Astrocyte (in vitro differentiated cells and primary cell): ENCODE results near the gene ERCC6L2. TPM values are rescaled to one million over a fixed set of nuclear protein-coding genes. Genes with fewer than 3 reads are reported as not detected.

Experiments
- DNase-seq: peaks from one replicate; pipeline ENCODE4 v3.0.0-alpha.2; 2010; ENCODE audit warnings: low read depth
- FAIRE-seq: peaks from 2 replicates; lab custom pipeline; 2011; peaks lifted over from hg19 to GRCh38; lab: Jason Lieb, UNC
- H2AFZ ChIP-seq: 2 replicates; pipeline ENCODE4 v1.6.0; 2012; ENCODE audit warnings: low read depth, low read length, inconsistent platforms
- H3K27ac ChIP-seq: 2 replicates; pipeline ENCODE4 v1.5.1; 2011; ENCODE audit warnings: low read depth, low read length, inconsistent platforms
- H3K27me3 ChIP-seq: 2 replicates; pipeline ENCODE4 v1.6.0; 2011; ENCODE audit warnings: low read length, inconsistent platforms; ENCODE audit not compliant: insufficient read depth
- H3K36me3 ChIP-seq: 2 replicates; pipeline ENCODE4 v1.5.1; 2011; ENCODE audit warnings: low read length, inconsistent platforms; ENCODE audit not compliant: insufficient read depth
- H3K4me1 ChIP-seq: 2 replicates; pipeline ENCODE4 v1.5.1; 2011; ENCODE audit warnings: low read length, inconsistent platforms; ENCODE audit not compliant: insufficient read depth
- H3K4me2 ChIP-seq: 2 replicates; pipeline ENCODE4 v1.6.0; 2012; ENCODE audit warnings: low read length, inconsistent platforms
- H3K4me3 ChIP-seq: 2 replicates; pipeline ENCODE4 v1.5.1; 2011; ENCODE audit warnings: low read depth, mild to moderate bottlenecking, low read length, inconsistent platforms; ENCODE audit not compliant: insufficient read depth
- H3K79me2 ChIP-seq: 2 replicates; pipeline ENCODE4 v1.6.0; 2012; ENCODE audit warnings: mild to moderate bottlenecking, low read length, inconsistent platforms; ENCODE audit not compliant: insufficient read depth
- H3K9ac ChIP-seq: 2 replicates; pipeline ENCODE4 v1.6.0; 2012; ENCODE audit warnings: mild to moderate bottlenecking, low read length, inconsistent platforms
- H3K9me3 ChIP-seq: 2 replicates; pipeline ENCODE4 v1.5.1; 2012; ENCODE audit warnings: low read depth, mild to moderate bottlenecking, low read length, inconsistent platforms; ENCODE audit not compliant: insufficient read depth
- H4K20me1 ChIP-seq: 2 replicates; pipeline ENCODE4 v1.6.0; 2012; ENCODE audit warnings: low read length, inconsistent platforms; ENCODE audit not compliant: insufficient read depth
- H3K27ac Mint-ChIP-seq: one replicate; pipeline ENCODE4 v1.8.0; 2021; ENCODE audit warnings: mild to moderate bottlenecking, mixed read lengths; ENCODE audit not compliant: unreplicated experiment
- H3K27me3 Mint-ChIP-seq: one replicate; pipeline ENCODE4 v1.8.0; 2021; ENCODE audit warnings: low read depth, mixed read lengths; ENCODE audit not compliant: unreplicated experiment
- H3K36me3 Mint-ChIP-seq: one replicate; pipeline ENCODE4 v1.8.0; 2021; ENCODE audit warnings: low read depth, mixed read lengths; ENCODE audit not compliant: unreplicated experiment
- H3K4me1 Mint-ChIP-seq: one replicate; pipeline ENCODE4 v1.8.0; 2021; ENCODE audit warnings: low read depth, mixed read lengths; ENCODE audit not compliant: unreplicated experiment
- H3K4me3 Mint-ChIP-seq: one replicate; pipeline ENCODE4 v1.8.0; 2021; ENCODE audit warnings: mild to moderate bottlenecking, moderate library complexity, mixed read lengths; ENCODE audit not compliant: unreplicated experiment
- H3K9me3 Mint-ChIP-seq: one replicate; pipeline ENCODE4 v1.8.0; 2021; ENCODE audit warnings: mild to moderate bottlenecking, mixed read lengths; ENCODE audit not compliant: unreplicated experiment
- CTCF ChIP-seq: IDR thresholded peaks from 2 replicates; pipeline ENCODE4 v1.5.1; 2011; ENCODE audit warnings: low read depth, mild to moderate bottlenecking, inconsistent platforms, low read length, moderate library complexity; ENCODE audit not compliant: insufficient read depth
- EZH2 ChIP-seq: IDR thresholded peaks from 2 replicates; pipeline ENCODE4 v1.6.1; 2012; ENCODE audit warnings: mild to moderate bottlenecking, low read length, inconsistent platforms; ENCODE audit not compliant: insufficient read depth
- total RNA-seq: library from RNA; stranded (reverse); gene quantifications from 2 replicates; pipeline ENCODE4 v1.2.1, GENCODE V29; 2021

Gene ERCC6L2
- total RNA-seq, 1 donor from 2014 or later: 31.9 TPM

- Histone ChIP-seq H3K79me2 (peaks cover 57% of the 10 kb centered on the region), H3K27ac (no peak overlapping the region), H3K4me1 (no peaks in the 10 kb centered on the region), H4K20me1 (peaks cover 41% of the 10 kb centered on the region), H3K4me3 (no peak overlapping the region), H3K27me3 (no peaks in the 10 kb centered on the region), H2AFZ (no peak overlapping the region), H3K9ac (no peak overlapping the region), H3K4me2 (no peak overlapping the region), H3K9me3 (no peaks in the 10 kb centered on the region), H3K36me3 (no peaks in the 10 kb centered on the region)
- peaks cover 4% of the 10 kb centered on the region for H3K4me1 Mint-ChIP-seq
- H3K9me3 Mint-ChIP-seq: no peaks in the 10 kb centered on the region
- DNase-seq (no peak), FAIRE-seq (no peak)
- no peak for TF ChIP-seq CTCF
- no peak for TF ChIP-seq EZH2
- no peak overlapping the region for H3K27ac Mint-ChIP-seq
- no peaks in the 10 kb centered on the region for H3K27me3 Mint-ChIP-seq
- no peak overlapping the region for H3K4me3 Mint-ChIP-seq
- H3K36me3 Mint-ChIP-seq: peaks cover 14% of the 10 kb centered on the region
Observed at GRCh38 chr9:95887926-95888497, 12.5 kb downstream of the ERCC6L2 start.

- TF ChIP-seq EZH2 (no peak), CTCF (no peak)
- FAIRE-seq (no peak), DNase-seq (no peak)
- Mint-ChIP-seq H3K4me3 (no peak overlapping the region), H3K36me3 (peaks cover 9% of the 10 kb centered on the region), H3K9me3 (no peaks in the 10 kb centered on the region), H3K4me1 (peaks cover 4% of the 10 kb centered on the region), H3K27ac (no peak overlapping the region), H3K27me3 (no peaks in the 10 kb centered on the region)
- Histone ChIP-seq H4K20me1 (peaks cover 32% of the 10 kb centered on the region), H3K27ac (no peak overlapping the region), H3K36me3 (no peaks in the 10 kb centered on the region), H3K4me1 (no peaks in the 10 kb centered on the region), H3K79me2 (peaks cover 60% of the 10 kb centered on the region), H3K9me3 (no peaks in the 10 kb centered on the region), H3K4me2 (no peak overlapping the region), H3K27me3 (no peaks in the 10 kb centered on the region), H3K9ac (no peak overlapping the region), H2AFZ (no peak overlapping the region), H3K4me3 (no peak overlapping the region)
Observed at GRCh38 chr9:95890594-95890993, 15.1 kb downstream of the ERCC6L2 start.

GRCh38 chr9:95891067-95891671, 15.7 kb downstream of the ERCC6L2 start:
- no peak for TF ChIP-seq EZH2
- TF ChIP-seq CTCF: no peak
- no peak overlapping the region for H2AFZ ChIP-seq

More at GRCh38 chr9:95891067-95891671, 15.7 kb downstream of the ERCC6L2 start:
- peaks cover 60% of the 10 kb centered on the region for H3K79me2 ChIP-seq
- H3K4me1 Mint-ChIP-seq: peaks cover 4% of the 10 kb centered on the region
- no peaks in the 10 kb centered on the region for H3K9me3 Mint-ChIP-seq
- no peaks in the 10 kb centered on the region for H3K4me1 ChIP-seq
- H3K27ac Mint-ChIP-seq: no peak overlapping the region
- FAIRE-seq (no peak), DNase-seq (no peak)
- no peak overlapping the region for H3K4me3 ChIP-seq
- H3K4me3 Mint-ChIP-seq: no peak overlapping the region
- peaks cover 30% of the 10 kb centered on the region for H4K20me1 ChIP-seq
- no peaks in the 10 kb centered on the region for H3K27me3 Mint-ChIP-seq
- H3K36me3 ChIP-seq: no peaks in the 10 kb centered on the region
- no peak overlapping the region for H3K27ac ChIP-seq
- H3K9me3 ChIP-seq: no peaks in the 10 kb centered on the region
- H3K36me3 Mint-ChIP-seq: peaks cover 7% of the 10 kb centered on the region
- H3K9ac ChIP-seq: no peak overlapping the region
- H3K27me3 ChIP-seq: no peaks in the 10 kb centered on the region
- H3K4me2 ChIP-seq: no peak overlapping the region
